Femur (tissue), 1 donor: ENCODE results near the gene ZNF417.
"Not testable (repeated sequence)": the region's sequence is repeated elsewhere in the genome, so short reads cannot be mapped to it uniquely, and the experiment has no call there.

ENCODE experiments used
- DNase-seq: peaks from one replicate; pipeline ENCODE4 v3.0.0-alpha.2; 2017

Gene ZNF417

DNA sequence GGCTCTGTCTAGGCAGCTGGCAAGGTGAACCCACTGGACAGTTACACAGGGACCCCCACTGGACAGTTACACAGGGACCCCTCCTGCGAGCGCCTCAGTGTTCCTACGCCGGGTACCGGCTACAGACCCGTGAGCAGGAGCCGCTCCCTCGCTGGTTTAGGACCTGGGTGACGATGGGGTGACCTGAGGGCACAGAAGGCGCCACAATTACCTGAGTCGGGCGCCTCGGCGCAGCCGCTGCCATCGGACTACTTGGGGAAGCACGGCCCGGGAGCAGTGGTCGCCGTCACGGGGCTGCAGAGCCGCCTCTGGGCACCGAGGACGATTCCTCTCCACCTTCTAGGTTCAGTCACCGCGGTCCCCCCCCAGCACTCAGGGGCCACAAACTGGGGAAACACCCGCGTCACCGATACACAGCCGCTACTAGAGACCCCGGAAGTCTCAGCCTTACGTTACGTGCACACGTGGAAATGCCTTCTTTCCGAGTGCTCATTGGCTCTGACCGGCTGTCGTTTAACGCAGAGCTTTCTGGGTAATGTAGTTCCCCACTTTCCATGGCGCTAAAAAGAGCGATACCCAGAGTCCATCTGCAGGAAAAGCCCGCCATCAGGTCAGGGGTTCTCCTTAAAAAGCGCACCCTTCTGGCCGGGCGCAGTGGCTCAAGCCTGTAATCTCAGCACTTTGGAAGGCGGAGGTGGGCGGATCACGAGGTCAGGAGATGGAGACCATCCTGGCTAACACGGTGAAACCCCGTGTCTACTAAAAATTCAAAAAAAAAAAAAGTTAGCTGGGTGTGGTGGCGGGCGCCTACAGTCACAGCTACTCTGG is at the start of gene ZNF417:
Gene ZNF417, minus strand, starts transcription at position 425 of the 828 bp plus-strand sequence. Its CDS starts 181 bp downstream, at position 244.
- DNase-seq = peak; percentile 95

DNA sequence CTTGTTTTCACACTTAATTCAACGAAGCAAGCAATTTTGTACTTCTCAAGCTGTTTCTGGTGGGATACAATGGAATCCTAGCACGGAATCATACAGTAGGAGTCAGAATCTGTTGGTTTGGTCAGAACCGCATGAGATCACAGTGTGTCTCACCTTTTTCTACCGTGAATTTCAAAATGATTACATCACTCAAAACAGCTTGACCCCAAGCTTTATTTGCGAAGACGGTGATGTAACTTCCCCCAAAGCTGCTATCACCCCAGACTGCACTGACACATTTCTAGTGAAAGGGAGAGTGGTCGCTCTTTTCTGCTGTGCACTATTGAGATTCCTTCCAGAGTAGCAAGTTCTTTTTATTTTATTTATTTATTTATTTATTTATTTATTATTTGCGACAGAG is 48.4 kb upstream of the ZNF417 start:
- DNase-seq = no peak

DNA sequence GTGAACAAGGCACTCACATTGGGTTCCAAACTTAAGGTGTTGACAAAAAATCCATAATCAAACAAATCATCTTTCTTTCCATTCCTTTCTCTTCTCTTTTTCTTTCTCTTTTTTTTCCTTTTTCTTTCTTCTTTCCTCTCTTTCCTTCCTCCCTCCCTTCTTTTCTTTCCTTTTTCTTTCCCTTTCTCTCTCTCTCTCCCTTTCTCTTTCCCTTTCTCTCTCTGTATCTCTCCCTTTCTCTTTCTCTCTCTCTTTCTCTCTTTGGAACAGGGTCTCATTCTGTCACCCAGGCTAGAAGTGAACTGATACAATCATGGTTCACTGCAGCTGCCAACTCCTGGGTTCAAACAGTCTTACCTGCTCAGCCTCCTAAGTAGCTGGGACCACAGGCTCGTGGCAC is 45.4 kb upstream of the ZNF417 start:
- DNase-seq = no peak

DNA sequence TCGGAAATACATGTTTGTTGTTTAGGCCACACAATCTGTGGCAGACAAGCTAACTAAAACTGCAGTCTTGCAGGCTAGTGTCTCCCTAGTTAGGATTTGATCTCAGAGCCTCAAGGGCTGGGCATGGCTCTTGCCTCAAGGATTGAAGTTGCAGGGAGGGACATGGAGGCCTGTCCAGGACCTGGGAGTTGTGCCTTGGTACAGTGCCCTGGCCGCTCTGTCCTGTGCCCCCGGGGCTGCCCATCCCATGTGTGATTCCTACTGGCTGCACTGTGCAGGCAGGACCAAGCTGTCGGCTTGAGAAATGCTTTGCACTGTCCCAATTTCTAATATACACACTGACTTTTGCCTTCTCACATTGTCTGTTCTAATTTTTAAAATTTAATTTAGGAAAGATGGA is 38.6 kb upstream of the ZNF417 start:
- DNase-seq = no peak

DNA sequence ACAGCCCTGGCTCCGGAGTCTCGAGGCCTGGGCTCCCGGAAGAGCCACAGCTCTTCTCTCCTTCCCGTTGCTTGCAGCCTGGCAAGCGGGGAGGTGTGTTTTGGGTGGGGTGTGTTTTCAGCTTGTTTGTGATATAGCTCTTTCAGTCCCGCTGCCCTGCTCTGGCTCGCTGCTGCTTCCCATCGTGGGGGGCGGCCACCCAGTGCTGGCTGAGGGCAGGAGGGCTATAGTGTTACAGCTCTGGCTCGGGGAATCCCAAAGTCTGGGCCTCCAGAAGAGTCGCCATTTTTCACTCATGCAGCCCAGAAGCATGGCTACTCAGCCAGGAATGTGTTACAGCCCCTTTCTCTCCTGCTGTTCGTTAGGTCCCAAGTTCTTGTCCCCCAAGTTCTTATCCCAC is 33.3 kb upstream of the ZNF417 start:
- DNase-seq = no peak

DNA sequence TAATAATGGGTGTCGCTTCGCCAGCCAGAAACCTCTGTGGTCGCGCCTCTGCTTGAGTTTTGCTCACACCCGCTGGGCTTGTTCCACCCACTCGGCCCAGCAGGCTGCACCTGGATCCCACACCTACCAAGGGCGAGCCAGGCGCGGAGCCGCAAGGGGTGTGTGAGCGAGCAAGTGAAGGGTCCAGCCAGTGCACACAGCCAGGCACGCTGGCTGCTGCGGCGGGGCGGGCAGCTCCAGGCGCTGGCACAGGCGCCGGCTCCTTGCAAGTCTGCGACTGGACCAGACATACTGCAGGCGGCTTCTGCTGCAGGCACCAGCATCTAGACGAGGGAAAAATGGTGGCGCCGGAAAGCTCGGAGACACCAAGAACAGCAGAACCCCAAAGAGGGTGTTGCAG is 32.9 kb upstream of the ZNF417 start:
- DNase-seq = no peak

DNA sequence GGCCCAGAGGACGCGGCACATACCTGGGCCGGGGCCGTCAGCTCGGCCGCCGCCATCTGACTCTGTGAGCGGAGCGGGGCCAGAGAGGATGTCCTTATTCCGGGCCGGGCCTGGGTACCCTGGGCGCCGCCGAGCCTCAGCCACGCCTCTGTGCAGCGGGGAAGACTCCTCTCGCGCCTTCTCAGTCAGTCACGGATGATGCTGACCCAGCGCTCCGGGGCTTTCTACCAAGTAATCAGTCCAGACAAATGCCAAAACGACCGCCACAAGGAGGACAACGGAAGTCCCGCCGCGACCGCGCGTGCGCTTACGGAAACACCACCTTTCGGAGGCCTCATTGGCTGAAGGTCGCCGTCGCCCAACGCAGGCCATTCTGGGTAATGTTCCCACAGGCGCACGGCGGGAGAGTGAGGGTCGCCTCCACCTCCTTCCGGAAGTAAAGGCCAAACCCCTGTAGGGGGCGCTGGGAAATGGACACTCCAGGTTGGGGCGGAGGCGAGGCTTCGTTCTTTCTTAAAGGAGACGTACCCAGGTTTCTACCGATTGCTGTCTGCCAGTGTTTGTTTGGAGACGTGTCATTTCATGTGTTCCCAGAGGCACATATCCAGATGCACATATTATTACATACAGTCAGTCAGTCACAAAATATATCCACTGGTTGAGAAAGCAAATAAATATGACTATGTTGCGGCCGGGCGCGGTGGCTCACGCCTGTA is 31.2 kb upstream of the ZNF417 start, which contains the start of gene ZNF256:
Gene ZNF256, minus strand, starts transcription at position 288 of the 716 bp plus-strand sequence. Its CDS starts 232 bp downstream, at position 56.
- peak; percentile 98 for DNase-seq

DNA sequence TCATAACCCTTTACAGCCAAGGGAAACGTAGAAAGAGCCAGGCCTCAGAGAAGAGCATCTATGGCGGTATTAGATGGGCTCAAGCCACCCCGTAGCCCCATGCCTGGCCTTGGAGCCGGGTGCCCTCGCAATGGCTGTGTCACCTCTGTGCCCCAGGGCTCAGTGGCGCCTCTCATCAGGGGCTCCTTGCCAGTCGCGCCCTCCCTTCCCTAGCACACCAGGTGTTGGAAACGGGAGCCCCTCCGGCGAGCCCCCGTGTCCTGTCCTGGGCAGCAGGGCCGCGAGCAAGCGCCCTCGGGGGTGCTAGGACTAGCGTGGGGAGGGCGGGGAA is 30.7 kb upstream of the ZNF417 start:
- peak; percentile 18 for DNase-seq

DNA sequence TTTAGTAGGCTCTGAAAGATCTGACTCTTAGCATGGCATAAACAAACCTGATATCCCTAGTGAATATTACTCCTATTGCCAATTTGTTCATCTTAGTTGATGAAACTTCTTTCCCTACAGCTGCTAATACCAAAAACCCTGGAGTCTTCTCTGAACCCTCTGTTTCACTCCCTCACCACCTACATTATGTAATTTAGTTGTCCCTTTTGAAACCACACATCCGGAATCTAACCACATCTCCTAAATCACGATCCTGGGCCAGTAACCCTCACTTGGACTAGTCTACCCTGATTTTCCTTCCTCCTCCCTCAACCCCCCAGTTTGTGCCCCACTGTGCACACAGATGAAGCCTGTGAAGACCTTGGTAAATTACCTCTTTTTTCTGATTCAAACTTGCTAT is 29.9 kb upstream of the ZNF417 start:
- DNase-seq = no peak

DNA sequence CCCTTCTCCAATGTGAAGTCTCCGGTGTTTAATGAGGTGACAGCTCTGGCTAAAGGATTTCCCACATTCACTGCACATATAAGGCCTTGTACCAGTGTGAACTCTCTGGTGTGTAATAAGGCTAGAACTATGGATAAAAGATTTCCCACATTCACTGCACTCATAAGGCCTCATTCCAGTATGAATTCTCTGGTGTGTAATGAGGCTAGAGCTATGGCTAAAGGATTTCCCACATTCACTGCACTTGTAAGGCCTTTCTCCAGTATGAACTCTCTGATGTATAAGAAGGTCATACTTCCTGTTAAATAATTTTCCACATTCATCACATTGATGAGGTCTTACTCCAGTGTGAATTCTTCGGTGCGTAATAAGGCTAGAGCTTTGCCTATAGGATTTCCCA is 25.2 kb upstream of the ZNF417 start:
- no peak for DNase-seq

DNA sequence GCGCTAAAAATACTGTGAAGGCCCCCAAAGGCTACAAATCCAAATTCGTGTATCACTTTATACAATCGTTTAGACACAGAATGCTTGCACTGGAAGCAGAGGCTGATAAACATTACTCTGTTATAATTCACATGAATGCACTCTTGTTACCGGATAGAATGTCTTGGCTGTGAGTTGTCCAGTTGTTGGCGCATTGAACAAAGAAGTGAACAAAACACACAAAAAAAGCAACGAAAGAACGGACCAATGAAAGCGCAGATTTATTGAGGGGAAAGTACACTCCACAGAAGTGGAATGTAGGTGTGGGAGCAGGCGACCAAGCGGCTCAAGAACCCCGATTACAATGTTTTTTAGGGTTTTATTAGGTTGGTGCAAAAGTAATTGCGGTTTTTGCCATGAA is 19.3 kb upstream of the ZNF417 start:
- DNase-seq = no peak

DNA sequence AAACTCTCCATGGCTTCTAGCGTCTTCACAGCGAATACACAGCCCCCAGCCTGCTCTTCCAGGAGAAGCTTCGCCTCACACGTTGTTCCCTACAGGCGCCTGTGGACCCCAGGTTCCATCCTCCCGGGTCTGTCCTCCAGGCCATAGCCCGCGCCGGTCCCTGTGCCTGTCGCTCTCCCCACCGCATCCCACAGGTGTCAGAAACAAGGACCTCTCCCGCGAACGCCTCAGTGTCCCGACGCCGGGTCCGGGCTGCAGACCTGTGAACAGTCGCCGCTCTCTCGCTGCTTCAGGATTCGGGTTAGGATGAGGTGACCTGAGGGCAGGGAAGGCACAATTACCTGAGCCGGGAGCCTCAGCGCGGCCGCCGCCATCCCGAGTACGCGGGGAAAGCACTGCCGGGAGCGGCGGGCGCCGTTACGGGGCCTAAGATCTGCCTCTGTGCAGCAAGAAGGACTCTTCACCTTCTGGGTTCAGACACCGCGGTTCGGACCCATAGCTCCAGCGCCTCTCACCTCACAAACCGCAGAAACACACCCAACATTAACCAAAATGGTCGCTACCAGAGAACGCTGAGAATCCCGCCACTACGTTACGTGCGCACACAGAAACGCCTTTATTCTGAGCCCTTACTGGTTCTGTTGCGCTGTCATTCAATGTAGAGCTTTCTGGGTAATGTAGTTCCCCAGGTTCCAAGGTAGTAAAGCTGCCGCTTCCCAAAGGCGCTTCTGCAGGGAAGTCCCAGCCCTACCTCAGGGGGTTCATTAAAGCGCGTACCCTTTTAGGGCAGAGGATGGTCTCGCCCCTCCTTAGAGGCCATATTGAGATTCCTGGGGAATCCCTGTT is 18.7 kb upstream of the ZNF417 start, which contains the start of gene ZNF418:
Gene ZNF418, minus strand, starts transcription at position 583 of the 846 bp plus-strand sequence. CDS start 1,580 bp downstream, outside the sequence.
- peak; percentile 86 for DNase-seq

DNA sequence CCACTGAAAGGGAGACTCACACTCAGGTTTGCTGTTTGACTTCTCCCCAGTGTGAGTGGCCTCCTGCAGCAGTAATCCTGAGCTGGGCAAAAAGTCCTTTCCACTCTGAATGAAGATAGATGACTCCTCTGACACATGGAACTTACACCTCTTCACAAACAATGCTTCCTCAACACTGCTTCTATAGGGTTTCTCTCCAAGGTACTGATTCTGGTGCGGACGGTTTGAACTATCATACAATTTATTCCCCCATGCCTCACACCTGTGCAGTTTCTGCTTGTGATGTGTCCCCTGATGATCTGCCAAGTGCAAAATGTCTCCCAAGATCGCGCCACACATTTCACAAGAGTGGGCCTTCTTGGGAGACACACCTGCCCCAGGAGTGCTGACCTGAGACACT is 11.2 kb upstream of the ZNF417 start:
- no peak for DNase-seq

DNA sequence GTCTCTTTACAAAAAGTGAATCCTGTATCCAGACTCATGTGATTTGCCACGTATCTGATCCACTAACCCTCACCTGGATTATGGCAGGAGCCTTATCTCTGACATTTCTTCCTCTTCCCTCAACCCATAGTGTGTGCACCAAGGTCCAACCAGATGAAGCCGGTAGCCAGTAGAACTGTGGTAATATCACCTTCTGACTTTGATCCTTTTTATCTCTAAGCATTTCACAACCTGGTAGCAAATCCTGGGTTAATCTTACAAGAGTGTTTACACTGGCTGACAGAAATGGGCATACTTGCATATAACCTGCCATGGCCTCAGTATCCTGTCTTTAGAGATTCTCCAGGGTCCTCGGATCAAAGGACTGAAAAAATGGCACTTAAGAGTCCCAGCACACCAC is 1.9 kb downstream of the ZNF417 start:
- no peak for DNase-seq

DNA sequence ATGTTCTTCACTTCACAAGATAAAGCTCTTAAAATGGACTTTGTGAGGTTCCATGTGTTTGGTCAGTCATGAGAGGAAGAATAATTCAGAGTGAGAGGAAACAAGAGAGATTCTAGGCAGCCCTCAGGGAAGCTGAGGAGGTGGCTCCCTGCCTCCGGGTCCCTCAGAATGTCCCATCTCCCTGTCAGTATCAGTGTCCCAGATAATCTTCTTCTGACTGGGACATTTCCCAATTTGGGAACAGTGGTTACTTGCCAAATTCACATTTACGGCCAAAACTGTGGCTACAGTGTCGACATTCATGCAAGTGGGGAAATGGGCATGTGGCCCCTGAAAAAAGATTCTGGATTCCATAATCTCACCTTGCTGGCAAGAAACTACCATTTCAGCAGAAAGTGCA is 9.0 kb downstream of the ZNF417 start:
- DNase-seq = no peak

DNA sequence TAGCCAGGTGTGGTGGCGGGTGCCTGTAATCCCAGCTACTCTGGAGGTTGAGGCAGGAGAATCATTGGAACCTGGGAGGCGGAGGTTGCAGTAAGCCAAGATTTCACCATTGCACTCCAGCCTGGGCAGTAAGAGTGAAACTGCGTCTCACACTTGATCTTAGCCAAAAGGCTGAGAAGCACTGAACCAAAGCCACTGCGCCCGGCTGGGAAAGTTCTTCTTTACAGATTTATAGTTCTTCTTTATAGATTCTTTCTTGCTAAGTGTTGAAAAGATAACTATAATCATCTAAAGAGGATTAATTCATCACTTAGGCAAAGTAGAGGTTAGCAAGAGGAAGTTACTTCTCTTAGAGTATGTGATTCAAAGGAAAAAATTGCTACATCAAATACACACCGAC is 11.1 kb downstream of the ZNF417 start:
- DNase-seq = no peak

DNA sequence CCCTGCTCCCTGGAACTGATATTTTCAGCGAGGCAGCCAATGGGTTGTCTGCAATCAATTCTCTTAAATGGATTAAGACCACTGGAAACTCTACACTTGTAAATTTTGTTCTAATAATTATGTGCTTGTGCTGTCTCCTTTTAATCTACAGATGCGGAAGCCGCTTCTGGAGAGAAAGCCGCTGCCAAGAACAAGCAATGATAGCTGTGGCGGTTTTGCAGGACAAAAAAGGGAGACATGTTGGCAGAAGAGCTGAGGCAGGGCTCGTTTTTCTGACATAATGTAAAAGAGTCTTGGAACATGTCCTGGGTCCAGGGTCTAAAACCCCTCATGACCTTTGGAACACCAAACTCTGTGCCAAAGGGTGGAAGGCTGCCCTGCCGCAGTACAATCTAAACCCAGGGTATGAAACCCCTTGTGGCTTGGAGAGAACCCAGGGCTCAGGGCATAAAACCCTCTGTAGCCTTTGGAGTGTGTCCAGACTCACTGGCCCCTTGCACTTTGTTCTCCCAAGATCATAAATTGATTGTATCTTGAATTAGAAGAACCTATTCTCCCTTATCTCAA is 12.7 kb downstream of the ZNF417 start:
- DNase-seq = no peak

DNA sequence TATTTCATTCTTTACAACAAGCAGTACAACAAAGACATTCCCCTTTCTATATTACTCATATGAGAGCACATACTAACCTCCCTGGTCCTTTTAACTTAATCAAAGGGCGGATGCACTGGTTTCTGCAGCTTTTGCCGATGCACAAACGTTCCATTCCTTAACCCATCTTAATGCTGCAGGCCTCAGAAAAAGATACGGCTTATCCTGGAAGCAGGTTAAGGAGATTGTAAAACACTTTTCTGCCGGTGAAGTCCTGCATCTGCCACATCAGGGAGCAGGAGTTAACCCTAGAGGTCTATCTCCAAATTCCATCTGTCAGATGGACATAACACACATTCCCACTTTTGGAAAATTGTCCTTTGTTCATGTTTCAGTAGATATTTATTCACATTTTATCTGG is 16.1 kb downstream of the ZNF417 start:
- no peak for DNase-seq

DNA sequence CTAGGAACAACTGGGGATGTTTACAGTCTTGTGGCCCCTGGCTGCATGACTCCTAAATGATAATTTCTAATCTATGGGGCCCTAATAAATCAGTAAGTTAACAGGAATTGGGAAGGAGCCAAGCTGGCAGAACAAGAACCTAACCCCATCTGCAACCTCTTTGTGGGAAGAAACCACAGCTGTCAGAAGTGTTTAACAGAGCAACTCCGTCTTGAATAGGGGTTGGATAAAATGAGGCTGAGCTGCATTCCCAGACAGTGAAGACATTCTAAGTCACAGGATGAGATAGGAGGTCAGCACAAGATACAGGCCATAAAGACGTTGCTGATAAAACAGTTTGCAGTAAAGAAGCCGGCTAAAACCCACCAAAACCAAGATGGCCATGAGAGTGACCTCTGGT is 25.7 kb downstream of the ZNF417 start:
- not testable (repeated sequence) for DNase-seq

DNA sequence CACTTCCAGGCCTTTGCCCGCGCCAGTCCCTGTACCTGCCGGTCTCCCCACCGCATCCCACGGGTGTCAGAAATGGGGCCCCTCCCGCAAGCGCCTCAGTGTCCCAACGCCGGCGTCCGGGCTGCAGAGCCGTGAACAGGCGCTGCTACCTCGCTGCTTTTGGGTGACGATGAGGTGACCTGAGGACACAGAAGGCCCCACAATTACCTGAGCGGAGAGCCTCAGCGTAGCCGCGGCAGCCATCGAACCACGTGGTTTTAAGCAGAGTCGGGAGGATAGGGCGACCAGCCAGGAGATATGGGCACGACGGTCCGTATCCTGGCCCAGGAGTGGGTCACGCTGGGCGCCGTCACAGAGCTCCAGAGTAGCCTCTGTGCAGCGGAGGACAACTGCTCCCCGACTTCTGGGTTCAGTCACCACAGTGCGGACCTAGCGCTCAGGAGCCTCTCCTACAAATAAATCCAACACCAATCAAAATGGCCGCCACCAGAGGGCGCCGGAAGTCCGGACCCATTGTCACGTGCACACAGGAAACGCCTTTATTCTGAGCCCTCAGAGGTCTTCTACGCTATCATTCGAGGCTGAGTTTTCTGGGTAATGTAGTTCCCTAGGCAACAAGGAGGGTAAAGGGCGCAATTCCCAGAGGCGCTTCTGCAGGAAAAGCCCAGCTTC is 27.7 kb downstream of the ZNF417 start, which contains the start of gene ZNF814:
Gene ZNF814, minus strand, starts transcription at position 478 of the 672 bp plus-strand sequence. Its CDS starts 235 bp downstream, at position 243.
- peak; percentile 89 for DNase-seq

DNA sequence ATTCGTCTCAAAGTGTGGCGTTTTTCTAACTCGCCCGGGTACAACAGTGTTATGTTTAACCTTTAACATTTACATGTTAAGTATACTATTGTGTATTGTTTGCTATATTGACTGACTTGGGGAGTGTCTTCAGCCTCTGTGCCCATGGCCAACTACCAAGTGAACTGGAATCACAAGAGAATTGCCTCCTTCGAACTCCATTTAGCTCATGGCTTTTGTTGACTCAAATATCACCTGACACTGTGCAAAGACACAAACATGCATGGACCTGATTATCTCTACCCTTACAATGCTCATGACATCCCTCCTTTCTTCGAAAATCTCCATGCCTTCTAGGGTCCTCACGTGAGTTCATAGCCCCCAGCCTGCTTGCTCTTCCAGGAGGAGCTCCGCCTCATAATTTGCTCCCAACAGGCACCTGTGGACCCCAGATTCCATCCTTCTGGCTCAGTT is 28.3 kb downstream of the ZNF417 start:
- no peak for DNase-seq
